Neural progenitor cell (in vitro differentiated cells): ENCODE results near the gene LMF2. TPM values are rescaled to one million over a fixed set of nuclear protein-coding genes. Genes with fewer than 3 reads are reported as not detected.

Experiments used
- DNase-seq: peaks from one replicate; pipeline ENCODE4 v3.0.0-alpha.2; 2016; ENCODE audit warnings: low spot score
- H2AFZ ChIP-seq: fragments of 200-600 bp; sonication (generic); replicated peaks from 2 replicates; pipeline ENCODE4 v1.6.1; 2016; ENCODE audit warnings: antibody characterized with exemption
- H3F3A ChIP-seq: fragments of 200-600 bp; sonication (generic); 2 replicates; pipeline ENCODE4 v1.6.1; 2016; ENCODE audit warnings: antibody characterized with exemption, low read depth
- H3K27ac ChIP-seq: fragments of 200-600 bp; sonication (generic); 2 replicates; pipeline ENCODE4 v1.5.1; 2016; ENCODE audit warnings: mild to moderate bottlenecking
- H3K27me3 ChIP-seq: fragments of 200-600 bp; sonication (generic); 2 replicates; pipeline ENCODE4 v1.6.1; 2016; ENCODE audit warnings: mild to moderate bottlenecking, moderate library complexity
- H3K36me3 ChIP-seq: fragments of 200-600 bp; sonication (generic); 2 replicates; pipeline ENCODE4 v1.5.1; 2016
- H3K4me1 ChIP-seq: fragments of 200-600 bp; sonication (generic); 2 replicates; pipeline ENCODE4 v1.6.1; 2016; ENCODE audit warnings: mixed run types
- H3K4me2 ChIP-seq: fragments of 200-600 bp; sonication (generic); 2 replicates; pipeline ENCODE4 v1.6.1; 2016
- H3K4me3 ChIP-seq: fragments of 200-600 bp; sonication (generic); 2 replicates; pipeline ENCODE4 v1.5.1; 2016
- H3K79me2 ChIP-seq: fragments of 200-600 bp; sonication (generic); 2 replicates; pipeline ENCODE4 v1.6.1; 2016; ENCODE audit warnings: low read depth
- H3K9ac ChIP-seq: fragments of 200-600 bp; sonication (generic); 2 replicates; pipeline ENCODE4 v1.6.1; 2016
- H3K9me3 ChIP-seq: fragments of 200-600 bp; sonication (generic); 2 replicates; pipeline ENCODE4 v1.5.1; 2016; ENCODE audit warnings: low read depth
- H4K20me1 ChIP-seq: fragments of 200-600 bp; sonication (generic); 2 replicates; pipeline ENCODE4 v1.6.1; 2016; ENCODE audit warnings: low read depth
- H3K27ac Mint-ChIP-seq: 3 replicates; pipeline ENCODE4 v1.8.0; 2021; ENCODE audit warnings: mixed read lengths
- H3K27me3 Mint-ChIP-seq: 2 replicates; pipeline ENCODE4 v1.8.0; 2022; ENCODE audit warnings: low read depth, mild to moderate bottlenecking, inconsistent platforms, moderate library complexity, mixed read lengths; ENCODE audit not compliant: insufficient read depth
- H3K36me3 Mint-ChIP-seq: 3 replicates; pipeline ENCODE4 v1.8.0; 2021; ENCODE audit warnings: mixed read lengths
- H3K4me1 Mint-ChIP-seq: 3 replicates; pipeline ENCODE4 v1.8.0; 2021; ENCODE audit warnings: mixed read lengths
- H3K4me3 Mint-ChIP-seq: 3 replicates; pipeline ENCODE4 v1.8.0; 2021; ENCODE audit warnings: mild to moderate bottlenecking, moderate library complexity, mixed read lengths
- H3K9me3 Mint-ChIP-seq: 3 replicates; pipeline ENCODE4 v1.8.0; 2020; ENCODE audit warnings: mixed read lengths
- CTCF ChIP-seq: fragments of 200-600 bp; sonication (generic); IDR thresholded peaks from 2 replicates; pipeline ENCODE4 v1.5.1; 2017; ENCODE audit warnings: antibody characterized with exemption, mild to moderate bottlenecking
- EZH2 ChIP-seq: fragments of 200-600 bp; sonication (generic); IDR thresholded peaks from 2 replicates; pipeline ENCODE4 v1.6.1; 2017; ENCODE audit warnings: antibody characterized with exemption, mild to moderate bottlenecking, moderate library complexity
- EZH2phosphoT487 ChIP-seq: fragments of 200-600 bp; sonication (generic); IDR thresholded peaks from 2 replicates; pipeline ENCODE4 v1.6.1; 2017; ENCODE audit warnings: antibody characterized with exemption
- total RNA-seq: library from RNA; depleted of rRNA; stranded (reverse); fragments of >200 nt; gene quantifications from 2 replicates; pipeline ENCODE4 v1.2.3, GENCODE V29; 2015; ENCODE audit warnings: low replicate concordance

The LMF2 gene
- total RNA-seq, 1 donor from 2014 or later, result 7.1 TPM

GRCh38 chr22:50502628-50503474 is 4.7 kb downstream of the LMF2 start:
- no peak overlapping the region for H3K4me2 ChIP-seq
- H3K79me2 ChIP-seq, result peaks cover 6% of the 10 kb centered on the region
- H3K4me1 ChIP-seq, result peaks cover 7% of the 10 kb centered on the region
- no peaks in the 10 kb centered on the region for H3K27me3 ChIP-seq
- DNase-seq, result no peak
- TF ChIP-seq EZH2, result no peak
- TF ChIP-seq EZH2phosphoT487, result no peak
- no peak for TF ChIP-seq CTCF
- H3K4me3 ChIP-seq, result no peak overlapping the region
- H4K20me1 ChIP-seq, result peaks cover 11% of the 10 kb centered on the region
- H3K9ac ChIP-seq, result no peak overlapping the region
- H2AFZ ChIP-seq, result no peak overlapping the region
- H3F3A ChIP-seq, result peaks cover 11% of the 10 kb centered on the region
- H3K9me3 ChIP-seq, result no peaks in the 10 kb centered on the region
- Mint-ChIP-seq H3K4me1 (peaks cover 3% of the 10 kb centered on the region), H3K27me3 (peaks cover 1% of the 10 kb centered on the region), H3K36me3 (peaks cover 4% of the 10 kb centered on the region), H3K27ac (no peak overlapping the region), H3K4me3 (no peak overlapping the region), H3K9me3 (no peaks in the 10 kb centered on the region)
- no peaks in the 10 kb centered on the region for H3K36me3 ChIP-seq
- no peak overlapping the region for H3K27ac ChIP-seq

DNA sequence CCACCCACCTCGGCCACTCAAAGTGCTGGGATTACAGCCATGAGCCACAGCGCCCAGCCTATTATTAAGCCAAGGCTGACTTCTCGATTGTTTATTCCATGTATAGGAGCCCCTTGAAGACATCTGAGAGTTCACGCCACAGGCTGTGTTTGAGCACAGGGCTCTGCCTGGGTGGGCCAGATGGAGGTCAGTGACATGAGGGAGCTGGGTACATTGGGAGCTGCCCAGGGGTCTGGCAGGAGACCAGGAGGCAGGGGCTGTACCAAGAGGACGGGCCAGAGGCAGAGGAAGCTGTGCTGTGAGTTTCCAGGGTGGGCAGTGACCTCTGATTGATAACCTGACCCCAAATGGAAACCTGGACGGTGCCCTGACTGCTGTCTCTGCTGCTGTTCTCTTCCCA is 5.4 kb downstream of the LMF2 start:
- peaks cover 3% of the 10 kb centered on the region for H3K27me3 Mint-ChIP-seq
- H3K27me3 ChIP-seq, result no peaks in the 10 kb centered on the region
- H3K27ac Mint-ChIP-seq, result no peak overlapping the region
- H3K4me2 ChIP-seq, result no peak overlapping the region
- no peak overlapping the region for H2AFZ ChIP-seq
- no peak overlapping the region for H3K4me3 Mint-ChIP-seq
- peaks cover 3% of the 10 kb centered on the region for H3K4me1 Mint-ChIP-seq
- no peak overlapping the region for H3K4me3 ChIP-seq
- H3K9me3 Mint-ChIP-seq, result no peaks in the 10 kb centered on the region
- no peak overlapping the region for H3K9ac ChIP-seq
- H3K9me3 ChIP-seq, result no peaks in the 10 kb centered on the region
- peaks cover 11% of the 10 kb centered on the region for H4K20me1 ChIP-seq
- H3K27ac ChIP-seq, result no peak overlapping the region
- peaks cover 7% of the 10 kb centered on the region for H3K4me1 ChIP-seq
- peaks cover 4% of the 10 kb centered on the region for H3K79me2 ChIP-seq
- peaks cover 4% of the 10 kb centered on the region for H3K36me3 Mint-ChIP-seq
- H3K36me3 ChIP-seq, result no peaks in the 10 kb centered on the region
- no peak for DNase-seq
- peaks cover 14% of the 10 kb centered on the region for H3F3A ChIP-seq
- TF ChIP-seq EZH2 (no peak), EZH2phosphoT487 (no peak), CTCF (no peak)

- H3K4me3 ChIP-seq, result no peak overlapping the region
- no peaks in the 10 kb centered on the region for H4K20me1 ChIP-seq
- no peak overlapping the region for H3K4me2 ChIP-seq
- Mint-ChIP-seq H3K4me3 (no peak overlapping the region), H3K9me3 (no peaks in the 10 kb centered on the region), H3K4me1 (peaks cover 3% of the 10 kb centered on the region), H3K27me3 (peaks cover 3% of the 10 kb centered on the region), H3K36me3 (peaks cover 4% of the 10 kb centered on the region), H3K27ac (no peak overlapping the region)
- no peaks in the 10 kb centered on the region for H3K9me3 ChIP-seq
- H3K79me2 ChIP-seq, result no peaks in the 10 kb centered on the region
- TF ChIP-seq EZH2, result no peak
- no peak for TF ChIP-seq CTCF
- TF ChIP-seq EZH2phosphoT487, result no peak
- H3K9ac ChIP-seq, result no peak overlapping the region
- DNase-seq, result no peak
- H3K27me3 ChIP-seq, result no peaks in the 10 kb centered on the region
- no peak overlapping the region for H3K27ac ChIP-seq
- H3K36me3 ChIP-seq, result no peaks in the 10 kb centered on the region
- no peaks in the 10 kb centered on the region for H3K4me1 ChIP-seq
- peaks cover 14% of the 10 kb centered on the region for H3F3A ChIP-seq
- no peak overlapping the region for H2AFZ ChIP-seq
These were observed 7.0 kb downstream of the LMF2 start for GRCh38 chr22:50500452-50500851.
